Mesenteric fat pad (tissue), 1 donor: Measurements from ENCODE around the gene PCDH10. TPM values are rescaled to one million over a fixed set of nuclear protein-coding genes. Genes with fewer than 3 reads are reported as not detected.

Experiments
- DNase-seq: peaks from one replicate; pipeline ENCODE4 v3.0.0-alpha.2; 2020; ENCODE audit warnings: low spot score
- total RNA-seq: library from RNA; stranded (reverse); fragmentation: NEBNext Ultra II Directional; extraction: Animal tissue kit (Norgen Biotek cat#: 25700); gene quantifications from one replicate; pipeline ENCODE4 v1.2.1, GENCODE V29; 2021
- donor health status: DM: yes; HTN: yes; CAD: no.

Gene PCDH10
- total RNA-seq, 1 donor from 2014 or later, result 0.06 TPM

DNA sequence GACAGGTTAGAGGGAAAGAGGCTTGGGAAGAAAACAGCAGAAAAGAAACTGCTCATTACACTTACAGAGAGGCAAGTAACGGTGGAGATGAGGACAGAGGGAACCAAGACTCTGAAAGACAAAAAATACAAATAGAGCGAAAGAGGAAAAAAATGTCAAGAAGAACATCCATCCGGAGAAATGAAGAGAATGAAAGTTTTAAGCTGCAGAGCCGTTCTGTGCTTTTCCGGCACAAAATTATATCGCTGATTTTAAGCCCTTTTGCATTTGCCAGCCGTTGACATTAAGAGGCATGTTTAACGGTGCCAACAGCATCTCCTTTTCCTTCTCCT is 236 bp downstream of the PCDH10 start:
- DNase-seq, result no peak

- DNase-seq, result no peak
Measured at GRCh38 chr4:133149932-133150471, 908 bp downstream of the PCDH10 start.

DNA sequence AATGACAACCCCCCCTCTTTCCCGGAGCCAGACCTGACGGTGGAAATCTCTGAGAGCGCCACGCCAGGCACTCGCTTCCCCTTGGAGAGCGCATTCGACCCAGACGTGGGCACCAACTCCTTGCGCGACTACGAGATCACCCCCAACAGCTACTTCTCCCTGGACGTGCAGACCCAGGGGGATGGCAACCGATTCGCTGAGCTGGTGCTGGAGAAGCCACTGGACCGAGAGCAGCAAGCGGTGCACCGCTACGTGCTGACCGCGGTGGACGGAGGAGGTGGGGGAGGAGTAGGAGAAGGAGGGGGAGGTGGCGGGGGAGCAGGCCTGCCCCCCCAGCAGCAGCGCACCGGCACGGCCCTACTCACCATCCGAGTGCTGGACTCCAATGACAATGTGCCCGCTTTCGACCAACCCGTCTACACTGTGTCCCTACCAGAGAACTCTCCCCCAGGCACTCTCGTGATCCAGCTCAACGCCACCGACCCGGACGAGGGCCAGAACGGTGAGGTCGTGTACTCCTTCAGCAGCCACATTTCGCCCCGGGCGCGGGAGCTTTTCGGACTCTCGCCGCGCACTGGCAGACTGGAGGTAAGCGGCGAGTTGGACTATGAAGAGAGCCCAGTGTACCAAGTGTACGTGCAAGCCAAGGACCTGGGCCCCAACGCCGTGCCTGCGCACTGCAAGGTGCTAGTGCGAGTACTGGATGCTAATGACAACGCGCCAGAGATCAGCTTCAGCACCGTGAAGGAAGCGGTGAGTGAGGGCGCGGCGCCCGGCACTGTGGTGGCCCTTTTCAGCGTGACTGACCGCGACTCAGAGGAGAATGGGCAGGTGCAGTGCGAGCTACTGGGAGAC is 1.6 kb downstream of the PCDH10 start:
- DNase-seq, result no peak

- no peak for DNase-seq
Measured at GRCh38 chr4:133151341-133151690, 2.2 kb downstream of the PCDH10 start.

DNA sequence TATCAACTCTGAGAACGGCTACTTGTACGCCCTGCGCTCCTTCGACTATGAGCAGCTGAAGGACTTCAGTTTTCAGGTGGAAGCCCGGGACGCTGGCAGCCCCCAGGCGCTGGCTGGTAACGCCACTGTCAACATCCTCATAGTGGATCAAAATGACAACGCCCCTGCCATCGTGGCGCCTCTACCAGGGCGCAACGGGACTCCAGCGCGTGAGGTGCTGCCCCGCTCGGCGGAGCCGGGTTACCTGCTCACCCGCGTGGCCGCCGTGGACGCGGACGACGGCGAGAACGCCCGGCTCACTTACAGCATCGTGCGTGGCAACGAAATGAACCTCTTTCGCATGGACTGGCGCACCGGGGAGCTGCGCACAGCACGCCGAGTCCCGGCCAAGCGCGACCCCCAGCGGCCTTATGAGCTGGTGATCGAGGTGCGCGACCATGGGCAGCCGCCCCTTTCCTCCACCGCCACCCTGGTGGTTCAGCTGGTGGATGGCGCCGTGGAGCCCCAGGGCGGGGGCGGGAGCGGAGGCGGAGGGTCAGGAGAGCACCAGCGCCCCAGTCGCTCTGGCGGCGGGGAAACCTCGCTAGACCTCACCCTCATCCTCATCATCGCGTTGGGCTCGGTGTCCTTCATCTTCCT is 2.7 kb downstream of the PCDH10 start:
- DNase-seq, result no peak

GRCh38 chr4:133152330-133152821 is 3.3 kb downstream of the PCDH10 start:
- DNase-seq, result no peak

GRCh38 chr4:133152831-133153481 is 3.9 kb downstream of the PCDH10 start:
- DNase-seq, result no peak

DNA sequence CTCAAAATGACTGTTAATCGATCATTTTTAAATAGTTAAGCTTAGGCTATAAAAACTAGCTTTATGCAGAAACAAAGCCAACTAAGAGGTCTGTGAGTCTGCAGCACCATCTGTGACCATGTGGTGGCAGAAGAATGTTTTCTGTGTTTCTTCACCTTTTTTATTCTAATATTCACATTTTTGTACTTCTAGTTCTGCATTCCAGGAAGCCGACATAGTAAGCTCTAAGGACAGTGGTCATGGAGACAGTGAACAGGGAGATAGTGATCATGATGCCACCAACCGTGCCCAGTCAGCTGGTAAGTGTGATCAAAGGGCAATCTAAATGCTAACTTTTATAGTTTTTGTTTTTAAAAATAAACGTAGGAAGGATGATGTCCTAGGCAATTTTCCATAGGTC is 5.6 kb downstream of the PCDH10 start:
- DNase-seq, result no peak

GRCh38 chr4:133156096-133156495 is 7.0 kb downstream of the PCDH10 start:
- DNase-seq, result no peak

- DNase-seq, result no peak
Measured at GRCh38 chr4:133156556-133156955, 7.5 kb downstream of the PCDH10 start.

DNA sequence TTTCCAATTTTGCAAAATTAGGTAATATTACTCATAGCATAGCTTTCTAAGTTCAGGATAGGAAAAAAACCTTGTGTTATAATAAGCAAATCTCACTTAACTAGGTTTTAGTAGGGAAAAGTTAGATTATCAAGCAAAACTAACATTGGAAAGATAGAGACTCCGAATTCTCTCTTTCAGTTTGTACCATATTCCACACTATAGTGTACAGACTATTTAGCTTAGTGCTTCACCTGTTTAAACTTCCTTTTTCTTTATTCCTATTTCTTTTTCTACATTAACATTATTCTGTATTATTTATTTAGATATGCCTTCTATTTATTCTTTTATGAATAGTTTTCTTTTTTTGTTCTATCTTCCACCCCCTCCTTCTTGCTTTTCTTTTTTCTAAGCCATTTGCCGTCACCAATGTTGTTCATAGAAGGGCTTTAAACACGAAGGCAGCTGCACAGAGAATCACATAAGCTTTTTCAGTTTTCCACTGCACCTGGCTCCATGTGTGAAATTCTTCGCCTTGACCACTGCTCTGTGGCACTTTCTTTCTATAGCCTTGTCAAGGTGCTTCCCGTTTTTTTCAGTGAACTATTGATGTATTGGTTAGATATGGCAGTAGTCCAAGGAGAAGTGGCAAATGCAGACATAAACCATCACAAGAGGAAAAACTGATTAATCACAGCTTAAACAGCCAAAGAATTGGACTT is 8.5 kb downstream of the PCDH10 start:
- no peak for DNase-seq

DNA sequence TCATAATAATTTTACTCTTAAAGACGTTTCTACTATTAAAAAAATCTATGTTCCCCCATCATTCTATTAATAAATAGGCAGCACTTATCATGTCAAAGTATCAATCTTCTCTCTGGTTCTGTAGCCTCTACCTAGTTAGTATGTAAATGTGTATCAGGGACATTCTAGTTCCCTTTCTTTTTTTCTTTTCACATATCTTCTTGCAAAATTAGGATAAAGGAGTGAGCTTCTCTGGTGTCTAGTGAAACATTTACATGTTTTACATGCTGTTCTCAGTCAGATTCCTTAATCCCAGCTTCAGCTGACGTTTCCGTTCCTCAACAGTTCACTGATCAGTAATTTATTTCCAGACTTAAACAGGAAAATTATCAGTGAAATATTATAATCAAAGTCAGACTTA is 11.8 kb downstream of the PCDH10 start:
- no peak for DNase-seq

GRCh38 chr4:133161570-133162295 is 12.6 kb downstream of the PCDH10 start:
- DNase-seq, result no peak

GRCh38 chr4:133162941-133163340 is 13.8 kb downstream of the PCDH10 start:
- no peak for DNase-seq

DNA sequence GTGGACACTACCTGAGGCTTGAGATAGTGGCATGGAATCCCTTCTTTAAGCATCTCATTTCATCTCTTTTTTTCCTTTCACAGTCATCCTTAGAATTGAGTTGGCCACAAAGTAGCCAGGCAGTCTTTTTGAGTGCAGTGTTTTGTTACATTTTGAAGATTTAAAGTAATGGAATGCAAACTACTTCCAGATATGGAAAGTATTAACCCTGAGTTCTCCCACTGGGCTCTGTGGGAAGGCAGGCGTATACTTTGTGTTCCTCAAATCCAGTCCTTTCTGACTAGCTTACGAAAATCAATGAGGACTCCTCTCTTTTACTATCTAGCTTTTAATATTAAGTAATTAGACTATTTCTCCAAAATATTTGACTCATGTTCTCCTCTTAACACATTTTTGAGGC is 29.9 kb downstream of the PCDH10 start:
- no peak for DNase-seq

GRCh38 chr4:133186210-133186609 is 37.1 kb downstream of the PCDH10 start:
- DNase-seq, result no peak

GRCh38 chr4:133186845-133187244 is 37.8 kb downstream of the PCDH10 start:
- no peak for DNase-seq

- no peak for DNase-seq
Measured at GRCh38 chr4:133188433-133189146, 39.5 kb downstream of the PCDH10 start.

GRCh38 chr4:133189147-133189517 is 40.0 kb downstream of the PCDH10 start:
- no peak for DNase-seq

GRCh38 chr4:133190098-133190497 is 41.0 kb downstream of the PCDH10 start:
- no peak for DNase-seq
